H9 (cell line): ENCODE measurements around the gene ERICH4. TPM values are rescaled to one million over a fixed set of nuclear protein-coding genes. Genes with fewer than 3 reads are reported as not detected.

Source experiments
- DNase-seq: peaks from one replicate; pipeline ENCODE4 v3.0.0-alpha.2; 2017
- H2AFZ ChIP-seq: one replicate; pipeline ENCODE4 v1.6.1; 2013; ENCODE audit warnings: mild to moderate bottlenecking, low read length, control low read depth, moderate library complexity
- H2AK5ac ChIP-seq: 2 replicates; pipeline ENCODE4 v1.6.1; 2013; ENCODE audit warnings: low read length, control low read depth, mixed read lengths; ENCODE audit not compliant: insufficient read length
- H2BK120ac ChIP-seq: one replicate; pipeline ENCODE4 v1.6.1; 2013; ENCODE audit warnings: low read depth, mild to moderate bottlenecking, low read length, control low read depth, inconsistent platforms; ENCODE audit not compliant: poor library complexity, severe bottlenecking
- H2BK12ac ChIP-seq: 2 replicates; pipeline ENCODE4 v1.6.1; 2013; ENCODE audit warnings: low read length, control low read depth, mixed read lengths, low read depth; ENCODE audit not compliant: insufficient read length
- H2BK15ac ChIP-seq: 2 replicates; pipeline ENCODE4 v1.6.1; 2013; ENCODE audit warnings: low read depth, low read length, control low read depth
- H2BK20ac ChIP-seq: one replicate; pipeline ENCODE4 v1.6.1; 2013; ENCODE audit warnings: low read depth, mild to moderate bottlenecking, low read length, control low read depth, inconsistent platforms; ENCODE audit not compliant: poor library complexity, severe bottlenecking
- H2BK5ac ChIP-seq: 2 replicates; pipeline ENCODE4 v1.6.1; 2013; ENCODE audit warnings: low read length, control low read depth, mixed read lengths; ENCODE audit not compliant: insufficient read length
- H3K14ac ChIP-seq: 2 replicates; pipeline ENCODE4 v1.6.1; 2013; ENCODE audit warnings: low read length, control low read depth; ENCODE audit not compliant: insufficient read depth
- H3K18ac ChIP-seq: 2 replicates; pipeline ENCODE4 v1.6.1; 2013; ENCODE audit warnings: low read depth, mild to moderate bottlenecking, mixed read lengths, low read length, control low read depth; ENCODE audit not compliant: insufficient read length
- H3K23ac ChIP-seq: 2 replicates; pipeline ENCODE4 v1.6.1; 2013; ENCODE audit warnings: low read length, control low read depth, mixed read lengths, low read depth; ENCODE audit not compliant: insufficient read length
- H3K23me2 ChIP-seq: 2 replicates; pipeline ENCODE4 v1.6.1; 2013; ENCODE audit warnings: low read depth, mild to moderate bottlenecking, mixed read lengths, low read length, control low read depth; ENCODE audit not compliant: insufficient read length, poor library complexity, severe bottlenecking
- H3K27ac ChIP-seq: 2 replicates; pipeline ENCODE4 v1.5.1; 2013; ENCODE audit warnings: low read length, control low read depth, mixed read lengths, low read depth; ENCODE audit not compliant: insufficient read length
- H3K27me3 ChIP-seq: 2 replicates; pipeline ENCODE4 v1.6.1; 2013; ENCODE audit warnings: low read length, control low read depth, inconsistent platforms; ENCODE audit not compliant: insufficient read depth
- H3K4ac ChIP-seq: 2 replicates; pipeline ENCODE4 v1.6.1; 2013; ENCODE audit warnings: low read depth, mild to moderate bottlenecking, control low read depth, inconsistent platforms, low read length, moderate library complexity
- H3K4me1 ChIP-seq: 2 replicates; pipeline ENCODE4 v1.6.1; 2013; ENCODE audit warnings: low read length, control low read depth, inconsistent platforms; ENCODE audit not compliant: insufficient read depth
- H3K4me2 ChIP-seq: 2 replicates; pipeline ENCODE4 v1.6.1; 2013; ENCODE audit warnings: low read length, control low read depth, mixed read lengths; ENCODE audit not compliant: insufficient read length, insufficient read depth
- H3K56ac ChIP-seq: 2 replicates; pipeline ENCODE4 v1.6.1; 2013; ENCODE audit warnings: low read depth, mild to moderate bottlenecking, mixed read lengths, low read length, control low read depth; ENCODE audit not compliant: insufficient read length
- H3K79me1 ChIP-seq: 2 replicates; pipeline ENCODE4 v1.6.1; 2013; ENCODE audit warnings: low read depth, mild to moderate bottlenecking, moderate library complexity, low read length, control low read depth, inconsistent platforms; ENCODE audit not compliant: insufficient read depth, poor library complexity, severe bottlenecking
- H3K79me2 ChIP-seq: 2 replicates; pipeline ENCODE4 v1.6.1; 2013; ENCODE audit warnings: low read length, control low read depth, inconsistent platforms; ENCODE audit not compliant: insufficient read depth
- H3K9ac ChIP-seq: 2 replicates; pipeline ENCODE4 v1.6.1; 2013; ENCODE audit warnings: low read length, control low read depth, mixed read lengths; ENCODE audit not compliant: insufficient read length; ENCODE audit errors: extremely low read depth
- H3K9me3 ChIP-seq: one replicate; pipeline ENCODE4 v1.6.1; 2013; ENCODE audit warnings: low read depth, low read length, inconsistent platforms; ENCODE audit not compliant: control insufficient read depth
- H3T11ph ChIP-seq: one replicate; pipeline ENCODE4 v1.6.1; 2013; ENCODE audit warnings: mild to moderate bottlenecking, low read length, control low read depth, inconsistent platforms
- H4K20me1 ChIP-seq: one replicate; pipeline ENCODE4 v1.6.1; 2013; ENCODE audit not compliant: control insufficient read depth, insufficient read length, insufficient read depth
- H4K5ac ChIP-seq: 2 replicates; pipeline ENCODE4 v1.6.1; 2013; ENCODE audit warnings: low read depth, mild to moderate bottlenecking, mixed read lengths, low read length, control low read depth; ENCODE audit not compliant: insufficient read length
- H4K8ac ChIP-seq: replicated peaks from 2 replicates; pipeline ENCODE4 v1.6.1; 2013; ENCODE audit warnings: low read length, control low read depth, mixed read lengths, low read depth; ENCODE audit not compliant: insufficient read length
- H4K91ac ChIP-seq: 2 replicates; pipeline ENCODE4 v1.6.1; 2013; ENCODE audit warnings: low read depth, mild to moderate bottlenecking, moderate library complexity, mixed read lengths, low read length, control low read depth; ENCODE audit not compliant: insufficient read length
- H3K27ac Mint-ChIP-seq, 3 experiments: 2 replicates in 2 of 3; 3 replicates in 1 of 3; pipeline ENCODE4 v1.8.0; 2020 to 2021; ENCODE audit warnings: mixed read lengths in 3 of 3, mild to moderate bottlenecking in 1 of 3, moderate library complexity in 1 of 3
- H3K27me3 Mint-ChIP-seq: 2 replicates; pipeline ENCODE4 v1.8.0; 2021; ENCODE audit warnings: low read depth, mild to moderate bottlenecking, moderate library complexity, mixed read lengths
- H3K36me3 Mint-ChIP-seq, 3 experiments: 2 replicates in 2 of 3; 3 replicates in 1 of 3; pipeline ENCODE4 v1.8.0; 2020 to 2021; ENCODE audit warnings: low read depth in 3 of 3, mixed read lengths in 3 of 3; ENCODE audit not compliant: insufficient read depth in 1 of 3
- H3K4me1 Mint-ChIP-seq, 2 experiments: 2 replicates each; pipeline ENCODE4 v1.8.0; 2020; ENCODE audit warnings: mixed read lengths in 2 of 2
- H3K4me3 Mint-ChIP-seq, 2 experiments: 2 replicates in 1 of 2; 3 replicates in 1 of 2; pipeline ENCODE4 v1.8.0; 2020 to 2021; ENCODE audit warnings: mild to moderate bottlenecking in 2 of 2, mixed read lengths in 2 of 2, moderate library complexity in 1 of 2
- H3K9me3 Mint-ChIP-seq, 2 experiments: 2 replicates in 1 of 2; 3 replicates in 1 of 2; pipeline ENCODE4 v1.8.0; 2020; ENCODE audit warnings: mild to moderate bottlenecking in 2 of 2, mixed read lengths in 2 of 2, moderate library complexity in 1 of 2
- CTCF ChIP-seq: fragments of 200-600 bp; sonication (generic); conservative IDR thresholded peaks from 3 replicates; pipeline ENCODE4 v1.8.0; 2021; ENCODE audit warnings: antibody characterized with exemption, mild to moderate bottlenecking
- WGBS: extraction: QIAGEN DNeasy Blood & Tissue Kit; methylation state at CpG from one replicate; pipeline ENCODE4 v1.1.7; 2013; ENCODE audit warnings: missing lambda C conversion rate, low lambda C conversion rate, mixed read lengths; ENCODE audit not compliant: insufficient read length; ENCODE audit errors: extremely low coverage; 5-methylcytosine and 5-hydroxymethylcytosine counted together
- long read RNA-seq: library from polyadenylated mRNA; unstranded; transcript quantifications from one replicate; pipeline ENCODE4 v2.0.0, GENCODE V29; 2020
- total RNA-seq: library from RNA; stranded (reverse); gene quantifications from 2 replicates; pipeline ENCODE4 v1.2.1, GENCODE V29; 2021

ERICH4 gene
- total RNA-seq, result not detected in 2 replicates
- long read RNA-seq, result 0 reads

- no peak for DNase-seq
Measured at GRCh38 chr19:41442473-41443355, at the start of gene ERICH4. Gene ERICH4 (plus strand): TSS chr19:41443156. CDS start chr19:41443170, 14 bp downstream.

More at GRCh38 chr19:41442473-41443355, at the start of gene ERICH4:
- H3K36me3 Mint-ChIP-seq, result peaks cover 2% of the 10 kb centered on the region in 3 experiments
- Histone ChIP-seq H2BK20ac (no peak within 1 kb of the TSS), H4K5ac (no peak within 1 kb of the TSS), H3K9ac (no peak within 1 kb of the TSS), H3K27ac (no peak within 1 kb of the TSS), H3K4me2 (no peak within 1 kb of the TSS), H3K56ac (no peak within 1 kb of the TSS), H2BK12ac (no peak within 1 kb of the TSS), H2BK15ac (no peak within 1 kb of the TSS), H3K79me2 (no peaks in the 10 kb centered on the region), H2AFZ (no peak within 1 kb of the TSS), H4K20me1 (no peaks in the 10 kb centered on the region), H2BK120ac (no peak within 1 kb of the TSS), H2AK5ac (no peak within 1 kb of the TSS), H3K27me3 (no peaks in the 10 kb centered on the region), H3K18ac (no peak within 1 kb of the TSS), H3K4ac (no peak within 1 kb of the TSS), H3K4me1 (no peaks in the 10 kb centered on the region; the same call in 1 of the 2 replicates), H4K91ac (no peak within 1 kb of the TSS), H3K14ac (no peak within 1 kb of the TSS), H3K23ac (no peak within 1 kb of the TSS), H3T11ph (no peak within 1 kb of the TSS), H3K23me2 (no peaks in the 10 kb centered on the region), H3K79me1 (peaks cover 3% of the 10 kb centered on the region), H3K9me3 (no peaks in the 10 kb centered on the region), H4K8ac (no peak within 1 kb of the TSS), H2BK5ac (no peak within 1 kb of the TSS)
- no peak within 1 kb of the TSS for H3K27ac Mint-ChIP-seq
- peaks cover 0 to 7% of the 10 kb centered on the region in 2 experiments; a peak in 1 of 5 replicates for H3K9me3 Mint-ChIP-seq
- H3K4me3 Mint-ChIP-seq, result no peak within 1 kb of the TSS; a peak in 1 of 5 replicates
- peaks cover 0 to 4% of the 10 kb centered on the region in 2 experiments; a peak in 1 of 4 replicates for H3K4me1 Mint-ChIP-seq
- peaks cover 16% of the 10 kb centered on the region for H3K27me3 Mint-ChIP-seq
- no peak for TF ChIP-seq CTCF
- no CpG with 5 or more reads among the region's 7 CpGs for whole genome bisulfite sequencing
